NCI-H1092 (cell line): Measurements from ENCODE around the gene ENPP3.

Experiments used
- DNase-seq: peaks from one replicate; lab custom pipeline; 2025; lab: John Stamatoyannopoulos, UW

The ENPP3 gene

DNA sequence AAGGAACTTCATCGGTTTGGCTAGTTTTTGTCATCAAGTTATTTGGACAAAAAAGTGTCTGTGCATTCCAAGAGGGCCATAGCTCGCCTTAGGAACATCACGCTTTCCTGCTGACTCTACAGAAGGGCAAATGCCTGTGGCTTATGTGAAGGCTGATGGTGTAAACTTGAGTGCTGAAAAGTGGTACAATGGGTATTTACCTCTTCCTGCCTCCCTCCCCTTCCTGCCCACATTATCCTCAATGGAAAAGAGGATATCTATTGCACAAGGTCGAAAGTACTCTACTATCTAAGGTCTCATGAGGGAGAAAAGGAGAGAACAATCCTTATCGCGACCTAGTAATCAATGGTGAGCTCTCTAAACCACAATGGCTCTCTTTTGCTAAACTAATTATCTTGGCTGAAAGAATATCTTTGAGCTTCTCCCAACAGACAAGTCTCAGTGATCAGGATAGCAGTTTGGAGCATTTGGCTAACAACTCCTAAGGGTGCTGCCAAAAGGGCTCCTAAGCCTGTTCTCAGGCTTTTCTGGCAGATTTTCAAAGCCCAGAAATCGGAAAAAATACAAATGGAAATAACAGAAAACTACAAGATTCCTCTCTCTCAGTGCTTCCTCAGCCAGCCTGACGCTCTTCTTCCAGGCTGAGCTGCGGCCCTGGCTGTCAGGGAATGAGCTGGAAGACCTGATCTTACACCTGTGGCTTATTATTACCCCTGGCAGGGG, 128.1 kb downstream of the ENPP3 start:
- DNase-seq, result no peak

DNA sequence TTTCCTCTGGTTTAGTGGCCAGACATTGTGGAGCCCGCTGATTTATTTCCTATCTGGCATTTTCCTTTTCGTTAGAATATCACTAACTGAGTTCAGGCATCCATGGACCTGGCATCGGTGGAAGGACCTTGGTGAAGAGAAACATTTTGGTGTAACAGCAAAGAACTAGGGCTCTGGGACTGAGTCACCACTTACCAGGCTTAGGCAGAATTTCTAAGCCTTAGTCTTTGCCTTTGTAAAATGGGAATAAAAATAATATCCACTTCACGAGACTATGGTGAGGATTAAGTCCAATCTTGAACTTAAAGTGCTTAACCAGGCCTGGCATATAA, 128.7 kb downstream of the ENPP3 start:
- no peak for DNase-seq

DNA sequence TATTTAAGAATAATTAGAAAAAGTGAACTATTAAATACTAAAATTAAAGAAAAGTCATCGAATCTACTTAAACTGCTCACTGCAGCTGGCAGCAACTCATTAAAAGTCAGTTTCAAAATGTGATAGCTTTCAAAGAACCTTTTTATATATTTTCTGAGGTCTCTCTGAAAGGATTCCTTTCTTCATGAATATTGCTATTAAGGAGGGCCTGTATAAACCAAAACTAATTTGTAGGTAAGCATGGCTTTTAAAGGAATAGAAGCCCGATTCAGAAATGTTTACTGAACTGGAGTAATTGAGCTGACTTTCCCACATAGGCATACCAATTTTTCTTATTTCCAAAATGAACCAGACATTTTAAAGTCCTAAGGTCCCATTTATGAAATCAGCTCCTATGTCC, 129.5 kb downstream of the ENPP3 start:
- no peak for DNase-seq

DNA sequence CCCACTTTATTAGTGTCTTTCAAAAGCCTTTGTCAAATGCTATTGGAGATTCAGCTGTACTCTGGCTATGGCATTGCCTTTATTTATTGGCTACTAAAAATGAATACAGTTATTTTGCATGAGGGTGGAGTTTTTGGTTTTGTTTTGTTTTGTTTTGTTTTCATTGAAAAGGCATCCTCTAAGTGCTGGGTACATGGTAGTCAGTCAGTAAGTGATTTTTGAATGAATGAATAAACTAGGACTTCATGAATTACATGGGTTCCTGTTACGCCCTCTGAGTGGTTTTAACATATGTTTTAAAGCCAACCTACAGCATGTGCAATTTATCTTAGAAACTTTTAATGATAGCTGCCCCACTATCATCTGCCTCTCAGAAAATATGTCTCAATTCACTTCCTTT, 131.9 kb downstream of the ENPP3 start:
- DNase-seq, result no peak

DNA sequence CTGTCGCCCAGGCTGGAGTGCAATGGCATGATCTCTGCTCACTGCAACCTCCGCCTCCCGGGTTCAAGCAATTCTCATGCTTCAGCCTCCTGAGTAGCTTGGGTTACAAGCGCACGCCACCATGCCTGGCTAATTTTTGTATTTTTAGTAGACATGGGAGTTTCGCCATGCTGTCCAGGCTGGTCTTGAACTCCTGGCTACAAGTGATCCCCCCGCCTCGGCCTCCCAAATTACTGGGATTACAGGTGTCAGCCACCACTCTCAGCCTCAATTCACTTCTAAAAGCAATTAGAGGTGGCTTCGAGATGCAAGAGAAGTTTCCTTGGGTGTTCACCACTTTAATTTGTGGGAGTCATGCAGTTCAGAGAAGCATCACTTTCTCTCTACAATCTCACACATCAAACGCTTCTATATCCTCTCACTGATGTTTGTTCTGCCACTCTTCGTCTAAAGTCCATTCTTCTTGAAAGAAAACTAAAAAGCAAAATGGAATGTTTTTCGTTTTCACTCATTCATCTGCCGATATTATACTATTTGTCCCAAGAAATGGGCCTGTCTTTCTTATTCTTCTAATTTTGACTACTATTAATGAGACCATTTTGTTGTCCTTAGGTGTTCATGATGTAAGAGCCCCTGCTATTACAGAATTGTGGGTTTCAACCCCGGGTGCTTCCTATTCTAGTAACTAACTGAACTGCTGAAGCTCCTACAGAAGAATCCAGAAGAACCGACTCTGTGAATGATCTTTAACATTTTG, 132.5 kb downstream of the ENPP3 start:
- DNase-seq, result no peak

DNA sequence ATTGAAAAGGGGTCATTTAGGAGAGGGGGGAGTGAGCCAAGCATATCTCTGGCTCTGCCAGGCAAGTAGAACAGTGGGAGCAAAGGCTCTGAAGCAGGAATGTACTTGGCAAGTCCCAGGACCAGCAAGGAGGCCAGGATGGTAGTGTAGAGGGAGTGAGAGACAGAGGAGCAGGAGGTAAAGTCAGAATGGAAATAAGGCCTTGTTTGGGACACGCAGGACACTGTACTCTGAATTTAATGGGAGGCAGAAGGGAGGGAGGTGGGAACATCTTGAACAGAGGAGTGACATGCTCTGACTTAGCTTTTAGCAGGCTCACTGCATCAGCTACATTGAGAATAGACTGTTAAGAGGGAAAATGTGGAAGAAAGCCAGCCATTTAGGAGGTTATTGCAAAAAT, 133.7 kb downstream of the ENPP3 start:
- no peak for DNase-seq

DNA sequence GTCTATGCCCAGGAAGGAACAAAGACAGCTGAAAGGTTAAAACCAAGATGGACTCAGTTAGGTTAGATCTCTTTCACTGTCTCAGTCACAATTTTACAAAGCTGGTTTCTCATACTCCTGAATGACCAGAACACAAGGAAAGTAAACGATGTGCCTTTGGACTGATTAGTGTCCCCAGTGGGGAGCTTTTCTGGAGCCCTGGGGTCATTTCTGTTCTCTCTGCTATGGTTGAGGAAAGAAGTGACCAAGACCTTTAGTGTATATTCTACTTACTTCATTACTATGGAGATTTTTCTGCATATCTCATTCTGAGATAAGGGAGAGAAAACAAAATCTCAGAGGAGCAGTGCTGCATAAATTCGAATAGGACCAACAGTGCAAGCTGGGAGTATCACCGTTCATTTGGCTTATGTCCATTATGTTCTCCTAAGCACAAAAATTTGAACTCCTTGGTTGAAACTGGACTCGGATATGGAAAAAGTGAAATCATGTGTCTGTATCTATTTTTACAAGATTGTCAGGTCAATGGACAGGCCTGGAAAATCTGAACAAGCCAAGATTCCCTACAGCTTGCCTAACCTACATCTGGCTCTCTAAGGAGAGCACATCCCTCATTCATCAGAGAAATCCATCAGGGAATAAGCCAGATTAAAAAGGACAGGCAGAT, 136.3 kb downstream of the ENPP3 start:
- DNase-seq, result no peak

DNA sequence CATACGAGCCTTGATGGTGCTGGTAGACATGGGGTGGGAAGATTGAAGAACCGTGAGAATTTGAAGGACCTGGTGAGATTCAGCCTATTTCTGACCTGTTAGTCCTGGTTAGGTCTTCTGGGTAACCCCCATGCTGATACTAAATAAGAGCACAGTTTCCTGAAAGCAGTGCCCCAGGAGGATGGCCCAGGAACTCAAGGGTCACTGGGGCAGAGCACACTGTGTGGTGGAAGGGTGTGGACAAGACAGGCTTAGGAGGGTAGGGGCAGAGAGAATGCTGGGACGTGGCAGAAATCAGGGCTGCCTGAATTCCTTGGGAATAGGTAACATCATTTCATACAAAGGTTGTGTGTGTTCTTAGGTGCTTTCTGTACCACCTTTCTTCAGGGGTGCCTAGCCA, 138.8 kb downstream of the ENPP3 start:
- DNase-seq, result no peak

DNA sequence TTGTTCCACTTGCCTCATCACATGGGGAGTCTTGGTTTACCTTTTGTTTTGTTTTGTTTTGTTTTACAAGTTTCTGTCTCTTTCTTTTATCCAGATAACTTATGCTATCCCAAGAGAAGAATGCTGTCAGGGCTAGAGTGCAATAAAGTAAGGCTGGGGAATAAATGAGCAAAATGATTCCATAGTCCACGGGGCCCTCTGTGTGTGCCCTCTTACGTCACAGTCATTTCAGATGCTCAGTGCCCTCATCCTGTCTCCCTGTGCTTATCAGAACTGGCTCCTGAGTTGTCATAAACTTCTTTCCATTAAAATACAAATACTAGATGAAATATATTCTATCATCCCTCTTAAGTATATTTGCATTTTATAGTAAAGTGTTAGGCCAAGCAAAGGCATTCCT, 139.9 kb downstream of the ENPP3 start:
- DNase-seq, result no peak

DNA sequence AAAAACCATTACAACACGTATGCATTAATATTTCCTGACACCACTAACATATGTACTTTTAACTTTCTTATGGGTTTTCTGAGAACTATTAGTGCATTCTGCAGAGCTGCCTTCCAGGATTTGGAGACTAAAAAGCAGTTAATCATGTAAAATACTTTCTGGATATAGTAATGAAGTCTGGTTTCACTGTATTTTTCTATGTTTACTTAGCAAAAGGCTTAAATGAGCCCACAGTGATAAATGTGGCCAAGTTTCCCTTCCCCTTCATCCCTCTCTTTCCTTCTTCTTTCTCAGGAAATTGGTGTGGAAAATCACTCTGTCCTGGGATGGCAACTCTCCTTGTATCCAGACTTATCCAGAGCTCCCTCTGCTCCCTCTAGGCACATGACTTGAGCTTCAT, 141.1 kb downstream of the ENPP3 start:
- DNase-seq, result no peak

DNA sequence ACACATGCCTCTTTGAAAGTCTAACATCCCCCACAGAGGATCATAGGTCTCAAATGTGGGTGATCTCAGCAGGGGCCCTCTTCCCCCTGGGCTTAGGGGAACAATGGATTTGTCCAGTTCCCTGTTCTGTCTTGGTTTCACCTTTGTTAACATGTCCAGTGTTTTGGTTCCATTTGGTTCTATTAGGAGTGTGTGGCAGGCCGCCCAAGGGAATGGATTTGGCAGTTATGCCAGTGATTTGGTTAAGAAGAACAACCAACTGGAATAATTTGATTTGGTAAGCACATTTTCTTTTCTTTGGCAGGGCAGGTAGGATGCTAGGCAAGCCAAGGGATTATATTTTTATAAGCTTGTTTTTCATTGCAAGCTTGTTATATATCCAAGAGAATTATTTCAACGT, 142.2 kb downstream of the ENPP3 start:
- DNase-seq, result no peak

DNA sequence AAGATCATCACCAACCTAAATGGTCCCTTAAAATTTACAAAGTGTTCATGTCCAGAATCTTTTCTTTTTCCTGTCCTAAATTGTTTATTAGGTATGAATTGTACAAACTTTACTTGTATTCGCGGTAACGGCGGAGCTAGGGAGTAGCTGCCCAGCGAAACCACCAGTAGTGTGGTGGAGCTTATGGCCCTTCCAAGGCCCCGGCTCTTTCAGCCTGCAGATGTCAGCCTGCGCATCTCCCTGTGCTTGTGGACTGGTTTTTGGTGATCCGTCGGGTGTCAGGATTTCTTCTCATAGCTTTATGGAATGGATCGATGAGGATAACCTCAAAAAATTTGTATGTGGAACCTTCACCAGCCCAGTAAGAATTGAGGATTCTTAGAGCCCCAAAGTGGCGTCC, 143.5 kb downstream of the ENPP3 start:
- no peak for DNase-seq

DNA sequence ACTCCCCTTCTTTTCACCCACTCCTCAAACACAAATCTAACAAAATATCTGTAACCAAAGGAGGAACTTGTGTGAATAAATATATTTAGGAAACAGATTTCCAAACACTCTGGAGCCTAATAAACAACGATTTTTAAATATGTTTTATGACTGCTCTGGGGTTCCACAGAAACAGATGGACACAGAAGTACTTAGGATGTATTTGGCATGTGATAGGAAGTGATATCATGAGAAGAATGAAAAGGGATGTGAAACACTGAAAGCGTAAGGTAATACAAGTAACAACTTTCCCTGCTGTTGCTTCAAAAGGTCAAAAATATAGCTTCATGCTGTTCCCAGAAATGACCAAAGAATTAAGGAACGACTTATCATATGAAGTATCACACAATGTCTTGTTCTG, 144.6 kb downstream of the ENPP3 start:
- no peak for DNase-seq

DNA sequence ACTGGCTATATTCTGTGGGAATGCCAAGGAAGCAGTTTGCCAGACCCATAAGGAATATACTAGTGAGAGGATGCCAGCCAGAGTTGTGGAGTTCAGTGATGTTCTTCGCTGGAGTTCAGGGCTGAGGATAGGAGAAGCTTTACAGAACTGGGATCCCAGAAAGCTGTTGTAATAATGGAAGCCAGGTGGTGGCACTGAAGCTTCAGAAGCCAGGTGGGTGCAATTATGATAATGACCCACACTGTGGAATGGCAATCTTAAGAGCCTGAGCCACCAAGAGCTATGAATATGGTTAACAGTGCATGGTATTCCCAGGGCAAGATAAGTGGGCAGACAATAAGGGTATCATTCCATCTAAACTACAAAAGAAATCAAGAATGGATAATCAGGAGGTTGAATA, 145.7 kb downstream of the ENPP3 start:
- DNase-seq, result no peak

DNA sequence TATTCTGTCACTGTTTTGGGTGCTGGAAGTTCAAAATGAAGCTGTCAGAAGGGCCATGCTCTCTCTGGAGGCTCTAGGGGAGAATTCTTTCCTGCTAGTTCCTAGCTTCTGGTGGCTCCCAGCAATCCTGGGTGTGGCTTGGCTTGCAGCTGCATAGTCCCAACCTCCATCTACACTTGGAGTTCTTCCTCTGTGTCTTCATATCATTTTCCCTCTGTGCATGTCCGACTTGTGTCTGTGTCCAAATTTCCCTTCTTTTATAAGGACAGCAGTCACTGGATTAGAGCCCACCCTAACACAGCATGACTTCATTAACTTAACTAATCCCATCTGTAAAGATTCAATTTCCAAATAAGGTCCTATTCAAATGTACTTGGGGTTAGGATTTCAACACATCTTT, 147.5 kb downstream of the ENPP3 start:
- no peak for DNase-seq

DNA sequence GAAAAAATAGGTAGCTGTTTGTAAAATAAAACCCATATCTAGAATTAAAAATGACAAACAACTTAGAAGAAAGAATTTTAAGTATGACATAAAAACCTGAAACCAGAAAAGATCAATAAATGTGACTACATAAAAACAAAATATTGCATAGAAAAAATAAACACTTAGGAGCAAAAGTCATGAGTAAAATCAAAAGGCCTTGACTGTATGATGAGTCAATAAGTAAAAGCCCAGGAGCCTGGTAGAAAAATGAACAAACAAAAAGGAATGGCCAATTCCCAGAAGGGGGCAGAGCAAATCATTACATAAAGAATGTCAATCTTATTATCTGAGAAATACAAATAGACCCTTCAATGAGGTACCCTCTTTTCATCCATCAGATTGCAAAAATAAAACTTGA, 150.0 kb downstream of the ENPP3 start:
- DNase-seq, result no peak

DNA sequence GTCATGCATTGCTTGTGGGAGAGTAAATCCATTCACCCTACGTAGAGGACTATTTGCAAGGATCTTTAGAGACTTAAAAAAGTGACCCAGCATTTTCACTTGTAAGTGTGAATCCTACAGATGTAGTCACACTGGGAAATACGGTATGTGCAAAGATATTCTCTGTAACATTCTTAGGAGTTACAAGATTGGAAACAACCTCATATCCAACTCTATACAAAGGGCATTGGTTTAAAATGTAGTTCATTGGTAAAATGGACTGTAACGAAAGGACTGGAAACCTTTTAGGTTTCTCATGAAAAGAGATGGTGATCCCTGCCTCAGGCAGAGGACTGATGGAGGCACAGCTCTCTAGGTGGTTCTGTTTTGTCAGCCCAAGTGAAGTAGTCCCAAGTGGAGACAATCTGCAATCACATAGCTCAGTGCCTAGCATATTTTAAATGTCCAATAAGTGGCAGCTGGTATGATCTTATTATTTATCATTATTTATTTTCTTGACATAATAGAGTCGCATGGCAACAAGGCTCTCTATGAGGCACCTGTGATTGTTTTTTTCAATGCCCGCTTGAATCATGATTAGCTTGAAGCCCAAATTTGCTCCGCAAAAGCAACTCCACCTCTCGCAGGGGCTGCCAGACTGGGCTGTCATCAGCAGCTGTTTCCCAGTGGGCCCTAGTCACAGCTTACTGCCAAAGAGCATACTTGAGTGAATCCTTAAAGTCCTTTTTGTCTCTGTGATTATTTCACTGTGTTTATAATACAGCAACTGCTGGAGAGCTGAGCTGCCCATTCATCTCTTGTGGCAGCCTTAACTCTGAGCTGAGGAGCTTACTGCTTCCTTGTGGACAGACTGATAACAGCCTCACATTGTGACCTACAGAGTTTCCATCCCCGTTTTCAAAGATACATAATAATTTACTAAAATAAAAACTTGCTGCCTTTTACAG, 150.9 kb downstream of the ENPP3 start:
- no peak for DNase-seq

DNA sequence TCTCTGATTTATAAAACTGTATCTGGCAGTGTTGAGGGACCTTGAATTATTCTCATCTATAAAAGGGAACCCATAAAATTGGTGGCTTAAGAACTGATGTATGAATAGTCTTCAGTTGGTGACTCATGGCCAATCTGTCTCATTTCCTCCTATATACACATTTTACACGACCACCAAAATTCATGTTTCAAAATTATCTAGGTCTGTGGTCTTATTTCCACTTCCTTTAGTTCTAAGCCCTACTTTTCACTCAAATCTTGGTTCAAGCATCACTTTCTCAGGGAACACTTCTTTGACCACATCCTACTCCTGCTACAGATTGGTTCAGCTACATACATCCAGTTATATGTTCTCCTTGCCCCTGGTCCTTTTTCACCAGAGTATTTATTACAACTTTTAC, 152.1 kb downstream of the ENPP3 start:
- DNase-seq, result no peak

DNA sequence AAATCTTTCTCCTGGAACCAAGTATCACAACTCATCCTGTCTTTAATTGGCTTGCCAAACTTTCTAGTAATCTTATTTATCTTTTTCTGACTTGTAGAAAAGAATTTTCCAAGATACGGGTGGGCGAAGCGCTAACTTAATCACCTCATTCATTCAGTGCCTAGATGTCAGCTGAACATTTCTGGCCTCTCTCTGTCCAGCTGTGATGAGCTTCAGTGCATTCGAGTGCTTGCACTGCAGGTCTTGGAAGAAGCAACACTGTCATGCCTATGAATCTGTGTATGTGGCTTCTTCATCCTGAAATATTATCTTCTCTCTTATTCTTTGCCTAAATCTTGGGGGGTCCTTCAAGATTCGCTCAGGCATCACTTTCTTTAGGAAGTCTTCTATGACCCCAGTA, 154.4 kb downstream of the ENPP3 start:
- no peak for DNase-seq

DNA sequence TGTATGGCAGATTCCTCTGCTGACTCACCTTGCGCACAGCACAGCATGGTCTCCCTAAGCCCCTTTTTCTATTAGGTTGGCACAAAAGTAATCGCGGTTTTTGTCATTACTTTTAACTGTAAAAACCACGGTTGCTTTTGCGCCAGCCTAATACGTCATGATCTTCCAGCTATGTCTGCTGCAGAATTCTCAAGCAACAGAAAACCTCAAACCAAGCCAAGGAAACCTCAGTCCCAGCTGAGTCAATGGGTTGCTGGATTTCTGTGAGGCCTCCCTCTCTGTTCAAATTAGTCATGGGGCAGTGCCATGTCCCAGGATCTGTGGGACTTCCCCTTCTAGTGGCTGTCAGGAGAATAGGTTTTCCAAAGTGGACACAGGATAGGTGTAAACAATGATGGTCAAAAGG, 155.0 kb downstream of the ENPP3 start:
- DNase-seq, result no peak

DNA sequence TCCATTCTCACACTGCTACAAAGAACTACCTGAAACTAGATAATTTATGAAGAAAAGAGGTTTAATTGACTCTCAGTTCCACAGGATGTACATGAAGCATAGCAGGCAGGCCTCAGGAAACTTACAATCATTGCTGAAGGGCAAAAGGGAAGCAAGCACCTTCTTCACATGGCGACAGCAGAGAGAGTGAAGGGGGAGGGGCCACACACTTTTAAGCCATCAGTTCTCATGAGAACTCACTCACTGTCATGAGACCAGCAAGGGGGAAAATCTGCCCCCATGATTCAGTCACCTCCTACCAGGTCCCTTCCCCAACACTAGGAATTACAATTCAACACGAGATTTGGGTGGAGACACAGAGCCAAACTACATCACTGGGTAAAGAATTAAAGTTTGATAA, 158.3 kb downstream of the ENPP3 start:
- DNase-seq, result no peak
